HG03175 (cell line): ENCODE measurements around the gene ELL3.
"Not testable (repeated sequence)": the region's sequence is repeated elsewhere in the genome, so short reads cannot be mapped to it uniquely, and the experiment has no call there.

Experiments
- ATAC-seq: cut with Tn5 transposase; IDR thresholded peaks from one replicate; pipeline ENCODE4 v1.9.1; 2021; ENCODE audit warnings: mild to moderate bottlenecking, moderate library complexity; ENCODE audit not compliant: unreplicated experiment

ELL3 gene

GRCh38 chr15:43726306-43726705 is 50.5 kb downstream of the ELL3 start:
- not testable (repeated sequence) for ATAC-seq

GRCh38 chr15:43723151-43723550 is 53.6 kb downstream of the ELL3 start:
- ATAC-seq: no peak
